SK-N-SH treated with all-trans-retinoic acid at 6 μM for 48 hours (cell line): Measurements from ENCODE around the gene RPS19BP1.

ENCODE experiments used
- ATAC-seq: fragments of 200-7000 bp; cut with Tn5 transposase; 3 replicates; pipeline ENCODE4 v1.9.1; 2020; ENCODE audit warnings: mild to moderate bottlenecking, moderate library complexity
- ARNTL ChIP-seq: fragments of 450-650 bp; formaldehyde crosslinking; IDR thresholded peaks from 2 replicates; pipeline ENCODE4 v1.5.0; 2020; ENCODE audit warnings: low read depth, mild to moderate bottlenecking, moderate library complexity, borderline replicate concordance
- CSDC2 ChIP-seq: fragments of 250-450 bp; sonication (Bioruptor Pico); IDR thresholded peaks from 2 replicates; pipeline ENCODE4 v1.5.0; 2020; ENCODE audit warnings: mild to moderate bottlenecking, moderate library complexity
- CSRNP3 ChIP-seq: fragments of 250-450 bp; sonication (Bioruptor Pico); IDR thresholded peaks from 2 replicates; pipeline ENCODE4 v1.5.1; 2021; ENCODE audit warnings: mild to moderate bottlenecking, moderate library complexity
- ESRRG ChIP-seq: fragments of 250-450 bp; sonication (Bioruptor Pico); IDR thresholded peaks from 2 replicates; pipeline ENCODE4 v1.6.1; 2021; ENCODE audit warnings: mild to moderate bottlenecking
- GLIS3 ChIP-seq: fragments of 250-450 bp; sonication (Bioruptor Pico); IDR thresholded peaks from 2 replicates; pipeline ENCODE4 v1.5.0; 2020; ENCODE audit warnings: mild to moderate bottlenecking, moderate library complexity
- ISL1 ChIP-seq: fragments of 250-450 bp; sonication (Bioruptor Pico); IDR thresholded peaks from 2 replicates; pipeline ENCODE4 v2.1.2; 2022; ENCODE audit warnings: mild to moderate bottlenecking, moderate library complexity
- OSR1 ChIP-seq: fragments of 250-450 bp; sonication (Bioruptor Pico); IDR thresholded peaks from 2 replicates; pipeline ENCODE4 v1.8.0; 2022; ENCODE audit warnings: moderate library complexity, mild to moderate bottlenecking, inconsistent platforms
- PATZ1 ChIP-seq: fragments of 250-450 bp; sonication (Bioruptor Pico); IDR thresholded peaks from 2 replicates; pipeline ENCODE4 v1.8.0; 2020; ENCODE audit warnings: mild to moderate bottlenecking, moderate library complexity, borderline replicate concordance
- PPARA ChIP-seq: fragments of 250-450 bp; sonication (Bioruptor Pico); IDR thresholded peaks from 2 replicates; pipeline ENCODE4 v1.5.0; 2020; ENCODE audit warnings: mild to moderate bottlenecking, borderline replicate concordance
- SNAI2 ChIP-seq: fragments of 250-450 bp; sonication (Bioruptor Pico); IDR thresholded peaks from 2 replicates; pipeline ENCODE4 v1.5.0; 2020; ENCODE audit warnings: mild to moderate bottlenecking, moderate library complexity
- TCF4 ChIP-seq: fragments of 250-450 bp; sonication (Bioruptor Pico); IDR thresholded peaks from 2 replicates; pipeline ENCODE4 v1.8.0; 2021; ENCODE audit warnings: mild to moderate bottlenecking, moderate library complexity, borderline replicate concordance
- TOX ChIP-seq: fragments of 250-450 bp; sonication (Bioruptor Pico); IDR thresholded peaks from 2 replicates; pipeline ENCODE4 v1.8.0; 2021; ENCODE audit warnings: mild to moderate bottlenecking, moderate library complexity, borderline replicate concordance
- TSHZ2 ChIP-seq: fragments of 250-450 bp; sonication (Bioruptor Pico); IDR thresholded peaks from 2 replicates; pipeline ENCODE4 v1.5.0; 2020; ENCODE audit warnings: mild to moderate bottlenecking, moderate library complexity
- ZC3H10 ChIP-seq: fragments of 250-450 bp; sonication (Bioruptor Pico); IDR thresholded peaks from 2 replicates; pipeline ENCODE4 v1.5.1; 2021; ENCODE audit warnings: mild to moderate bottlenecking, moderate library complexity
- ZFP3 ChIP-seq: fragments of 250-450 bp; sonication (Bioruptor Pico); IDR thresholded peaks from 2 replicates; pipeline ENCODE4 v1.5.0; 2020; ENCODE audit warnings: mild to moderate bottlenecking, moderate library complexity
- ZFP30 ChIP-seq: fragments of 450-650 bp; formaldehyde crosslinking; IDR thresholded peaks from 2 replicates; pipeline ENCODE4 v1.5.0; 2022; ENCODE audit warnings: mild to moderate bottlenecking, moderate library complexity
- ZNF565 ChIP-seq: fragments of 450-650 bp; formaldehyde crosslinking; conservative IDR thresholded peaks from 2 replicates; pipeline ENCODE4 v1.5.0; 2020; ENCODE audit warnings: low read depth, mild to moderate bottlenecking, moderate library complexity
- ZNF70 ChIP-seq: fragments of 450-650 bp; formaldehyde crosslinking; IDR thresholded peaks from 2 replicates; pipeline ENCODE4 v1.5.0; 2020; ENCODE audit warnings: mild to moderate bottlenecking, moderate library complexity
- ZNF8 ChIP-seq: fragments of 450-650 bp; formaldehyde crosslinking; IDR thresholded peaks from 2 replicates; pipeline ENCODE4 v1.5.0; 2020; ENCODE audit warnings: mild to moderate bottlenecking, moderate library complexity
- TF ChIP-seq, protein P1 (sequence below): fragments of 250-450 bp; sonication (Bioruptor Pico); IDR thresholded peaks from 2 replicates; pipeline ENCODE4 v1.5.1; 2020; ENCODE audit warnings: low read depth, mild to moderate bottlenecking, moderate library complexity
- TF ChIP-seq, protein P2 (sequence below): fragments of 250-450 bp; sonication (Bioruptor Pico); IDR thresholded peaks from 2 replicates; pipeline ENCODE4 v1.8.0; 2021; ENCODE audit warnings: low read depth, mild to moderate bottlenecking, moderate library complexity, borderline replicate concordance

Gene RPS19BP1

DNA sequence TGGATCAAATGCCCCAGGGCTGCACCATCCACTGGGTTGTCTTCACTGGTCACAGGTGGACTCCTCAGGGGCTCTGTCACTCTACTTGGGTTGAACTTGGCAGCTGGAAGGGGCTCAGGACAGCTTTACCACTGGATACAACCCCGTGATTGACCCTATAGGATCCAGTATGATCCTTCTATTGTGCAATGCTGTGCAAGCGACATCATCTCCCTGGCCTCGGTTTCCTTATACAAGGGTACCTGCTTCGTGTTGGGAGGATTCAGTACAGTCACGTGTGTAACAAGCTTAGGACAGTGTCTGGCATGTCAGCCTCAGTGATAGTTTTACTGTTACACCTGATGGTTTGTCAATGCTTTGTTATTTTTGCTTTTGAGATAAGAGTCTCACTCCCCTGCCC is 51.0 kb downstream of the RPS19BP1 start:
- ATAC-seq, result no peak
- TF ChIP-seq TSHZ2 (CRISPR knock-in tag), result no peak
- no peak for TF ChIP-seq ZNF70 (CRISPR knock-in tag)
- TF ChIP-seq ESRRG, result no peak
- TF ChIP-seq ZC3H10, result no peak
- no peak for TF ChIP-seq CSRNP3 (CRISPR knock-in tag)
- no peak for TF ChIP-seq CSDC2 (CRISPR knock-in tag)
- TF ChIP-seq ZFP30 (CRISPR knock-in tag), result no peak
- no peak for TF ChIP-seq GLIS3 (CRISPR knock-in tag)
- no peak for TF ChIP-seq PATZ1
- no peak for TF ChIP-seq TCF4 (CRISPR knock-in tag)
- TF ChIP-seq, protein P1, sequence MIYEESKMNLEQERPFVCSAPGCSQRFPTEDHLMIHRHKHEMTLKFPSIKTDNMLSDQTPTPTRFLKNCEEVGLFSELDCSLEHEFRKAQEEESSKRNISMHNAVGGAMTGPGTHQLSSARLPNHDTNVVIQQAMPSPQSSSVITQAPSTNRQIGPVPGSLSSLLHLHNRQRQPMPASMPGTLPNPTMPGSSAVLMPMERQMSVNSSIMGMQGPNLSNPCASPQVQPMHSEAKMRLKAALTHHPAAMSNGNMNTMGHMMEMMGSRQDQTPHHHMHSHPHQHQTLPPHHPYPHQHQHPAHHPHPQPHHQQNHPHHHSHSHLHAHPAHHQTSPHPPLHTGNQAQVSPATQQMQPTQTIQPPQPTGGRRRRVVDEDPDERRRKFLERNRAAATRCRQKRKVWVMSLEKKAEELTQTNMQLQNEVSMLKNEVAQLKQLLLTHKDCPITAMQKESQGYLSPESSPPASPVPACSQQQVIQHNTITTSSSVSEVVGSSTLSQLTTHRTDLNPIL, result no peak
- TF ChIP-seq ZNF565, result no peak
- no peak for TF ChIP-seq SNAI2
- TF ChIP-seq OSR1 (CRISPR knock-in tag), result no peak
- no peak for TF ChIP-seq ZNF8 (CRISPR knock-in tag)
- TF ChIP-seq, protein P2, sequence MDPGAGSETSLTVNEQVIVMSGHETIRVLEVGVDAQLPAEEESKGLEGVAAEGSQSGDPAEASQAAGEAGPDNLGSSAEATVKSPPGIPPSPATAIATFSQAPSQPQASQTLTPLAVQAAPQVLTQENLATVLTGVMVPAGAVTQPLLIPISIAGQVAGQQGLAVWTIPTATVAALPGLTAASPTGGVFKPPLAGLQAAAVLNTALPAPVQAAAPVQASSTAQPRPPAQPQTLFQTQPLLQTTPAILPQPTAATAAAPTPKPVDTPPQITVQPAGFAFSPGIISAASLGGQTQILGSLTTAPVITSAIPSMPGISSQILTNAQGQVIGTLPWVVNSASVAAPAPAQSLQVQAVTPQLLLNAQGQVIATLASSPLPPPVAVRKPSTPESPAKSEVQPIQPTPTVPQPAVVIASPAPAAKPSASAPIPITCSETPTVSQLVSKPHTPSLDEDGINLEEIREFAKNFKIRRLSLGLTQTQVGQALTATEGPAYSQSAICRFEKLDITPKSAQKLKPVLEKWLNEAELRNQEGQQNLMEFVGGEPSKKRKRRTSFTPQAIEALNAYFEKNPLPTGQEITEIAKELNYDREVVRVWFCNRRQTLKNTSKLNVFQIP (CRISPR knock-in tag), result no peak

GRCh38 chr22:39481054-39481453 is 51.5 kb downstream of the RPS19BP1 start:
- ATAC-seq, result no peak
- TF ChIP-seq ESRRG (no peak), ZC3H10 (no peak), CSDC2 (CRISPR knock-in tag) (no peak), ZFP3 (CRISPR knock-in tag) (no peak), ARNTL (CRISPR knock-in tag) (no peak), CSRNP3 (CRISPR knock-in tag) (no peak), TOX (CRISPR knock-in tag) (no peak), OSR1 (CRISPR knock-in tag) (no peak), PPARA (CRISPR knock-in tag) (no peak), ZNF70 (CRISPR knock-in tag) (no peak), TSHZ2 (CRISPR knock-in tag) (no peak), ISL1 (CRISPR knock-in tag) (no peak)
- TF ChIP-seq, protein P2 (CRISPR knock-in tag), result no peak
- TF ChIP-seq, protein P1, result no peak
